H1 (cell line): Measurements from ENCODE around the gene DNAJC7. TPM values are rescaled to one million over a fixed set of nuclear protein-coding genes. Genes with fewer than 3 reads are reported as not detected.

Experiments
- CTCF ChIA-PET: fragments of 300-600 bp; sonication (Branson Sonifier 250); formaldehyde crosslinking; loops from one replicate; lab custom pipeline; 2021; ENCODE audit not compliant: partially characterized antibody; lab: Charles Lee
- POLR2A ChIA-PET: fragments of 300-600 bp; sonication (Branson Sonifier 250); formaldehyde crosslinking; loops from one replicate; lab custom pipeline; 2021; ENCODE audit warnings: inconsistent platforms; ENCODE audit not compliant: partially characterized antibody; lab: Charles Lee
- DNase-seq, 2 experiments: peaks; one replicate each; pipeline versions ENCODE4 v3.0.0 to v3.0.0-alpha.2; 2010 to 2022; ENCODE audit warnings: low spot score in 2 of 2, low read depth in 1 of 2, mixed read lengths in 1 of 2
- FAIRE-seq: peaks from 2 replicates; lab custom pipeline; 2011; peaks lifted over from hg19 to GRCh38; lab: Jason Lieb, UNC
- H2AFZ ChIP-seq: 2 replicates; pipeline ENCODE4 v1.8.1; 2012; ENCODE audit warnings: low read length, inconsistent platforms
- H2AK5ac ChIP-seq: 2 replicates; pipeline ENCODE4 v1.6.1; 2013; ENCODE audit warnings: low read depth, low read length
- H2BK120ac ChIP-seq: replicated peaks from 2 replicates; pipeline ENCODE3; 2013; ENCODE audit warnings: low read depth, low read length, inconsistent platforms
- H2BK12ac ChIP-seq: 2 replicates; pipeline ENCODE4 v1.6.1; 2013; ENCODE audit warnings: low read depth, low read length
- H2BK15ac ChIP-seq: 2 replicates; pipeline ENCODE4 v1.6.1; 2013; ENCODE audit warnings: low read length
- H2BK20ac ChIP-seq: 2 replicates; pipeline ENCODE4 v1.6.1; 2013; ENCODE audit warnings: low read length
- H2BK5ac ChIP-seq: 2 replicates; pipeline ENCODE4 v1.6.1; 2013; ENCODE audit warnings: low read depth, low read length
- H3K14ac ChIP-seq: 2 replicates; pipeline ENCODE4 v1.6.1; 2013; ENCODE audit warnings: inconsistent platforms; ENCODE audit not compliant: insufficient read length
- H3K18ac ChIP-seq: 2 replicates; pipeline ENCODE4 v1.6.1; 2013; ENCODE audit warnings: low read length; ENCODE audit errors: extremely low read depth
- H3K23ac ChIP-seq: 2 replicates; pipeline ENCODE4 v1.6.1; 2013; ENCODE audit warnings: inconsistent platforms; ENCODE audit not compliant: insufficient read length
- H3K23me2 ChIP-seq: 2 replicates; pipeline ENCODE4 v1.6.1; 2013; ENCODE audit warnings: low read depth, low read length
- H3K27ac ChIP-seq: 2 replicates; pipeline ENCODE4 v1.6.1; 2011; ENCODE audit warnings: low read depth, low read length, inconsistent platforms
- H3K27me3 ChIP-seq, 4 experiments: replicated peaks in 1 of 4; 1 replicate in 1 of 4; 2 replicates in 3 of 4; pipeline versions ENCODE4 v1.6.1 to v1.8.1; 2011 to 2013; ENCODE audit warnings: low read length in 3 of 4, mild to moderate bottlenecking in 3 of 4, inconsistent platforms in 2 of 4, mixed read lengths in 2 of 4, moderate library complexity in 1 of 4; ENCODE audit not compliant: control insufficient read depth in 3 of 4, insufficient read depth in 3 of 4; ENCODE audit errors: extremely low read depth in 1 of 4
- H3K36me3 ChIP-seq, 4 experiments: 2 replicates each; pipeline versions ENCODE4 v1.6.1 to v1.8.1; 2011 to 2013; ENCODE audit warnings: mild to moderate bottlenecking in 4 of 4, low read length in 3 of 4, moderate library complexity in 2 of 4, control low read depth in 1 of 4, inconsistent platforms in 1 of 4; ENCODE audit not compliant: insufficient read depth in 4 of 4, control insufficient read depth in 2 of 4
- H3K4ac ChIP-seq: replicated peaks from 2 replicates; pipeline ENCODE3; 2013; ENCODE audit warnings: low read length, low read depth, mixed read lengths, inconsistent platforms; ENCODE audit not compliant: insufficient read length
- H3K4me1 ChIP-seq, 4 experiments: replicated peaks in 1 of 4; 1 replicate in 1 of 4; 2 replicates in 3 of 4; pipeline versions ENCODE4 v1.6.1 to v1.8.1; 2011 to 2013; ENCODE audit warnings: low read length in 3 of 4, inconsistent platforms in 2 of 4, mixed read lengths in 1 of 4; ENCODE audit not compliant: insufficient read depth in 4 of 4, control insufficient read depth in 3 of 4
- H3K4me2 ChIP-seq, 2 experiments: 2 replicates each; pipeline versions ENCODE4 v1.6.1 to v1.8.1; 2011 to 2013; ENCODE audit warnings: low read depth in 2 of 2, low read length in 2 of 2, control low read depth in 1 of 2, inconsistent platforms in 1 of 2, mild to moderate bottlenecking in 1 of 2; ENCODE audit not compliant: insufficient read depth in 1 of 2
- H3K4me3 ChIP-seq, 4 experiments: fragments of 200-600, 300-600 bp in 1 of 4; sonication (generic), shearing (Covaris generic), sonication (Bioruptor Twin) in 1 of 4; 2 replicates each; pipeline versions ENCODE4 v1.5.1 to v1.8.1; 2011 to 2016; ENCODE audit warnings: low read length in 4 of 4, low read depth in 3 of 4, control low read depth in 2 of 4, inconsistent platforms in 2 of 4, mild to moderate bottlenecking in 2 of 4, mixed read lengths in 1 of 4, moderate library complexity in 1 of 4; ENCODE audit not compliant: insufficient read depth in 2 of 4; ENCODE audit errors: extremely low read depth in 1 of 4
- H3K56ac ChIP-seq: replicated peaks from 2 replicates; pipeline ENCODE3; 2013; ENCODE audit warnings: low read depth, mild to moderate bottlenecking, mixed read lengths, low read length, inconsistent platforms; ENCODE audit not compliant: insufficient read length
- H3K79me1 ChIP-seq: 2 replicates; pipeline ENCODE4 v1.6.1; 2013; ENCODE audit warnings: low read depth, low read length, control low read depth
- H3K79me2 ChIP-seq, 2 experiments: 2 replicates each; pipeline versions ENCODE4 v1.6.1 to v1.8.1; 2012 to 2013; ENCODE audit warnings: low read length in 2 of 2, mild to moderate bottlenecking in 2 of 2, inconsistent platforms in 1 of 2; ENCODE audit not compliant: insufficient read depth in 2 of 2, control insufficient read depth in 1 of 2
- H3K9ac ChIP-seq, 4 experiments: replicated peaks in 1 of 4; 1 replicate in 1 of 4; 2 replicates in 3 of 4; pipeline versions ENCODE4 v1.6.1 to v1.8.1; 2011 to 2013; ENCODE audit warnings: low read depth in 3 of 4, low read length in 3 of 4, control low read depth in 2 of 4, mild to moderate bottlenecking in 2 of 4, moderate library complexity in 2 of 4, inconsistent platforms in 1 of 4; ENCODE audit errors: extremely low read depth in 1 of 4
- H3K9me3 ChIP-seq, 2 experiments: 2 replicates each; pipeline versions ENCODE4 v1.6.1 to v1.8.1; 2012 to 2013; ENCODE audit warnings: mild to moderate bottlenecking in 2 of 2, moderate library complexity in 2 of 2, control low read depth in 1 of 2, inconsistent platforms in 1 of 2, low read depth in 1 of 2, low read length in 1 of 2, mixed read lengths in 1 of 2; ENCODE audit not compliant: insufficient read depth in 2 of 2
- H4K20me1 ChIP-seq, 2 experiments: replicated peaks in 1 of 2; 2 replicates each; pipeline versions ENCODE3 to v1.8.1; 2011 to 2013; ENCODE audit warnings: inconsistent platforms in 2 of 2, low read length in 2 of 2, mild to moderate bottlenecking in 1 of 2; ENCODE audit not compliant: insufficient read depth in 2 of 2, control insufficient read depth in 1 of 2
- H4K5ac ChIP-seq: 2 replicates; pipeline ENCODE4 v1.6.1; 2013; ENCODE audit warnings: low read length, low read depth, mixed read lengths, inconsistent platforms; ENCODE audit not compliant: insufficient read length
- H4K8ac ChIP-seq: 2 replicates; pipeline ENCODE4 v1.8.0; 2013; ENCODE audit warnings: mild to moderate bottlenecking, moderate library complexity, low read length, inconsistent platforms; ENCODE audit not compliant: insufficient read depth; ENCODE audit errors: extremely low read depth
- H4K91ac ChIP-seq: replicated peaks from 2 replicates; pipeline ENCODE3; 2013; ENCODE audit warnings: low read length, mixed read lengths, inconsistent platforms; ENCODE audit not compliant: insufficient read length
- CHD2 ChIP-seq: IDR thresholded peaks from 2 replicates; pipeline ENCODE4 v1.6.1; 2012; ENCODE audit warnings: low read length, improper control_type of control experiment
- MAFK ChIP-seq: IDR thresholded peaks from 2 replicates; pipeline ENCODE4 v1.6.1; 2012; ENCODE audit warnings: low read depth, mild to moderate bottlenecking, improper control_type of control experiment, low read length
- TAF1 ChIP-seq: IDR thresholded peaks from 2 replicates; pipeline ENCODE4 v1.6.1; 2011; ENCODE audit warnings: mild to moderate bottlenecking, low read depth, low read length
- TBP ChIP-seq: IDR thresholded peaks from 2 replicates; pipeline ENCODE4 v1.6.1; 2011; ENCODE audit warnings: low read depth, low read length, improper control_type of control experiment
- WGBS, 2 experiments: shearing (Covaris generic) in 1 of 2; methylation state at CpG; one replicate each; pipeline versions ENCODE4 v1.1.6 to v1.1.7; 2013 to 2015; ENCODE audit warnings: low lambda C conversion rate in 2 of 2, mixed read lengths in 2 of 2, inconsistent platforms in 1 of 2, low coverage in 1 of 2, missing lambda C conversion rate in 1 of 2; ENCODE audit not compliant: insufficient replicate concordance in 2 of 2, insufficient coverage in 1 of 2, insufficient read length in 1 of 2; ENCODE audit errors: extremely low coverage in 1 of 2, missing lambda C conversion rate in 1 of 2; 5-methylcytosine and 5-hydroxymethylcytosine counted together
- polyA plus RNA-seq, 7 experiments: library from polyadenylated mRNA; depleted of rRNA in 3 of 7; stranded (reverse) in 5 of 7; unstranded in 2 of 7; fragments of >200 nt in 5 of 7; fragments of 200-250 nt in 2 of 7; gene quantifications; 1 replicate in 5 of 7; 2 replicates in 1 of 7; 4 replicates in 1 of 7; pipeline versions ENCODE4 v1.2.1 to v1.2.3, GENCODE V29; 2011 to 2013; ENCODE audit warnings: missing spikeins in 2 of 7, mixed read lengths in 2 of 7
- total RNA-seq: library from RNA; stranded (reverse); fragmentation: NEBNext Ultra II Directional; extraction: Animal tissue kit (Norgen Biotek cat#: 25700); gene quantifications from 2 replicates; pipeline ENCODE4 v1.2.1, GENCODE V29; 2021

The DNAJC7 gene
- total and polyA plus RNA-seq, 2 of the 8 experiments (the other 6 are each of a cell fraction or from before 2014, with no cell fraction given), result 31.0 to 148 TPM

GRCh38 chr17:42051013-42051400 is 33.8 kb upstream of the DNAJC7 start:
- H2BK12ac ChIP-seq, result 0 out of 2 replicates have a peak overlapping the region, but pooled peaks have one; percentile 11
- peak overlapping the region; percentile 11 for H3K56ac ChIP-seq
- WGBS, 2 experiments, result 52% methylated on average over 8 of the region's 8 CpGs; no CpG with 5 or more reads in 1 of the 2 experiments
- no peaks in the 10 kb centered on the region for H3K36me3 ChIP-seq
- no peak overlapping the region for H3K27ac ChIP-seq
- H2BK20ac ChIP-seq, result 0 out of 2 replicates have a peak overlapping the region, but pooled peaks have one; percentile 73
- H3K79me1 ChIP-seq, result no peaks in the 10 kb centered on the region
- peak overlapping the region; percentile 81; the same call in 1 of the 2 replicates for H2AFZ ChIP-seq
- peaks cover 8% of the 10 kb centered on the region; the same call in 1 of the 2 replicates for H3K23me2 ChIP-seq
- H4K8ac ChIP-seq, result no peak overlapping the region
- no peak for TF ChIP-seq MAFK
- TF ChIP-seq CHD2, result no peak
- 0 out of 2 replicates have a peak, but pooled peaks have one; percentile 3 for TF ChIP-seq TAF1
- 0 out of 2 replicates have a peak, but pooled peaks have one; percentile 4 for TF ChIP-seq TBP
- 0 out of 2 replicates have a peak overlapping the region, but pooled peaks have one; percentile 21 for H2BK15ac ChIP-seq
- no peak for FAIRE-seq
- no peak overlapping the region for H2BK120ac ChIP-seq
- H3K27me3 ChIP-seq, result peaks cover 0 to 4% (median 1%) of the 10 kb centered on the region in 4 experiments; a peak in 3 of 7 replicates
- H4K20me1 ChIP-seq, result no peaks in the 10 kb centered on the region
- H3K4ac ChIP-seq, result peak overlapping the region; percentile 29
- H3K4me1 ChIP-seq, result peaks cover 0 to 28% (median 14%) of the 10 kb centered on the region in 4 experiments; a peak in 6 of 7 replicates
- H3K4me2 ChIP-seq, result peak overlapping the region; percentile 65 to 96
- ChIA-PET POLR2A (interaction anchor here (1.1 to 1.8 kb wide), 4 partner anchors 10 to 48 kb away, joined by 4 to 5 read pairs (median 4); partner anchors contain the start of genes DNAJC7 and ZNF385C), CTCF (interaction anchor here (0.9 to 1.6 kb wide), 17 partner anchors 9 to 70 kb away, joined by 3 to 10 read pairs (median 5); partner anchors contain the start of genes KAT2A and NKIRAS2)
- H3K23ac ChIP-seq, result no peak overlapping the region
- H3K9me3 ChIP-seq, result no peaks in the 10 kb centered on the region
- H2BK5ac ChIP-seq, result peak overlapping the region; percentile 83; the same call in 1 of the 2 replicates
- no peak overlapping the region for H2AK5ac ChIP-seq
- no peaks in the 10 kb centered on the region for H3K79me2 ChIP-seq
- peak overlapping the region; percentile 86 for H4K91ac ChIP-seq
- H3K9ac ChIP-seq, result no peak overlapping the region; a peak in 1 of 7 replicates
- H4K5ac ChIP-seq, result peak overlapping the region; percentile 21
- no peak overlapping the region for H3K14ac ChIP-seq
- peak overlapping the region; percentile 35 to 73 (median 38) for H3K4me3 ChIP-seq
- H3K18ac ChIP-seq, result peak overlapping the region; percentile 51; the same call in 1 of the 2 replicates
- no peak for DNase-seq
